ENCODE results near the gene RHOT1.
"Not testable (repeated sequence)": the region's sequence is repeated elsewhere in the genome, so short reads cannot be mapped to it uniquely, and the experiment has no call there.

RHOT1 gene
- total RNA-seq: 40.4 to 54.7 reads per million in 2 experiments

- DNase-seq (ENCODE audit: low read depth): peak; percentile 59
Observed at GRCh38 chr17:32142038-32142856, at the start of gene RHOT1. Gene RHOT1 (plus strand): TSS chr17:32142502. CDS start chr17:32142693, 191 bp downstream.

GRCh38 chr17:32099686-32100085, 42.6 kb upstream of the RHOT1 start:
- DNase-seq (ENCODE audit: low read depth): no peak

GRCh38 chr17:32100323-32100722, 42.0 kb upstream of the RHOT1 start:
- not testable (repeated sequence) for DNase-seq (ENCODE audit: low read depth)

GRCh38 chr17:32100971-32101631, 41.2 kb upstream of the RHOT1 start:
- DNase-seq (ENCODE audit: low read depth): no peak

GRCh38 chr17:32102172-32102571, 40.1 kb upstream of the RHOT1 start:
- DNase-seq (ENCODE audit: low read depth): no peak

GRCh38 chr17:32102646-32103186, 39.6 kb upstream of the RHOT1 start:
- no peak for DNase-seq (ENCODE audit: low read depth)

- no peak for DNase-seq (ENCODE audit: low read depth)
Observed at GRCh38 chr17:32103476-32104113, 38.7 kb upstream of the RHOT1 start.

- no peak for DNase-seq (ENCODE audit: low read depth)
Observed at GRCh38 chr17:32104158-32104557, 38.1 kb upstream of the RHOT1 start.

- not testable (repeated sequence) for DNase-seq (ENCODE audit: low read depth)
Observed at GRCh38 chr17:32106471-32106981, 35.8 kb upstream of the RHOT1 start.

GRCh38 chr17:32107194-32107593, 35.1 kb upstream of the RHOT1 start:
- DNase-seq (ENCODE audit: low read depth): not testable (repeated sequence)

- DNase-seq (ENCODE audit: low read depth): no peak
Observed at GRCh38 chr17:32110596-32110995, 31.7 kb upstream of the RHOT1 start.

- DNase-seq (ENCODE audit: low read depth): peak; percentile 12
Observed at GRCh38 chr17:32111141-32111771, 31.0 kb upstream of the RHOT1 start.

- DNase-seq (ENCODE audit: low read depth): no peak
Observed at GRCh38 chr17:32112416-32112815, 29.9 kb upstream of the RHOT1 start.

GRCh38 chr17:32114536-32114935, 27.8 kb upstream of the RHOT1 start:
- no peak for DNase-seq (ENCODE audit: low read depth)

GRCh38 chr17:32115546-32115945, 26.8 kb upstream of the RHOT1 start:
- DNase-seq (ENCODE audit: low read depth): not testable (repeated sequence)

GRCh38 chr17:32116937-32117336, 25.4 kb upstream of the RHOT1 start:
- no peak for DNase-seq (ENCODE audit: low read depth)

- no peak for DNase-seq (ENCODE audit: low read depth)
Observed at GRCh38 chr17:32117399-32117798, 24.9 kb upstream of the RHOT1 start.

GRCh38 chr17:32118088-32118487, 24.2 kb upstream of the RHOT1 start:
- not testable (repeated sequence) for DNase-seq (ENCODE audit: low read depth)

GRCh38 chr17:32118835-32119234, 23.5 kb upstream of the RHOT1 start:
- no peak for DNase-seq (ENCODE audit: low read depth)

GRCh38 chr17:32120141-32120540, 22.2 kb upstream of the RHOT1 start:
- DNase-seq (ENCODE audit: low read depth): no peak

- no peak for DNase-seq (ENCODE audit: low read depth)
Observed at GRCh38 chr17:32120716-32121115, 21.6 kb upstream of the RHOT1 start.

- DNase-seq (ENCODE audit: low read depth): no peak
Observed at GRCh38 chr17:32123782-32124181, 18.5 kb upstream of the RHOT1 start.
